ENCODE data around the gene LDLRAD2. TPM values are rescaled to one million over a fixed set of nuclear protein-coding genes. Genes with fewer than 3 reads are reported as not detected.

Gene LDLRAD2
- 3.5 TPM for total RNA-seq

GRCh38 chr1:21811875-21812305, at the start of gene LDLRAD2:
LDLRAD2 (plus strand) TSS chr1:21812265; CDS start chr1:21812452, 187 bp downstream.

GRCh38 chr1:21782868-21783678, 29.0 kb upstream of the LDLRAD2 start, which contains the start of gene USP48:
USP48 (minus strand) TSS chr1:21783149; CDS start chr1:21782957, 192 bp downstream.

Other genes starting within 250 kb of the LDLRAD2 start
- 29.9 TPM for gene RAP1GAP, start 142.9 kb upstream of the LDLRAD2 start, total RNA-seq
- 110 TPM for gene USP48, start 29.1 kb upstream of the LDLRAD2 start, total RNA-seq
- 203 TPM for gene HSPG2, start 125.0 kb downstream of the LDLRAD2 start, total RNA-seq
- not detected for gene CELA3B, start 164.8 kb downstream of the LDLRAD2 start, total RNA-seq
- not detected for gene CELA3A, start 189.4 kb downstream of the LDLRAD2 start, total RNA-seq
- gene CDC42, start 240.4 kb downstream of the LDLRAD2 start, total RNA-seq, result 230 TPM

Data from camera-type eye (tissue), 1 donor.